Muscle layer of colon (tissue), 2 donors: Measurements from ENCODE around the gene CCDC39.
A peak's percentile ranks its signal among the peaks of the same experiment; 100 is the strongest.

Source experiments
- H3K27ac ChIP-seq: one replicate; pipeline ENCODE4 v1.7.0; 2013; ENCODE audit warnings: low read depth, mild to moderate bottlenecking, low read length, moderate library complexity
- H3K27me3 ChIP-seq, 2 donors: one replicate each; pipeline ENCODE4 v1.7.0; 2013; ENCODE audit warnings: low read length in 2 of 2, mild to moderate bottlenecking in 2 of 2; ENCODE audit not compliant: insufficient read depth in 2 of 2, control insufficient read depth in 1 of 2
- H3K36me3 ChIP-seq: one replicate; pipeline ENCODE4 v1.7.0; 2013; ENCODE audit warnings: mild to moderate bottlenecking, low read length; ENCODE audit not compliant: insufficient read depth
- H3K4me1 ChIP-seq: one replicate; pipeline ENCODE4 v1.7.0; 2013; ENCODE audit warnings: mild to moderate bottlenecking, low read length; ENCODE audit not compliant: insufficient read depth
- H3K4me3 ChIP-seq, 2 donors: one replicate each; pipeline ENCODE4 v1.7.0; 2013; ENCODE audit warnings: low read length in 2 of 2, low read depth in 1 of 2, mild to moderate bottlenecking in 1 of 2, moderate library complexity in 1 of 2
- H3K9ac ChIP-seq: one replicate; pipeline ENCODE4 v1.7.0; 2013; ENCODE audit warnings: low read length
- H3K9me3 ChIP-seq: one replicate; pipeline ENCODE4 v1.7.0; 2013; ENCODE audit warnings: mild to moderate bottlenecking, low read length
- donor health status: abdominal sarcoma.
- donor health status: Adenocarcinoma of cecum.

The CCDC39 gene

DNA sequence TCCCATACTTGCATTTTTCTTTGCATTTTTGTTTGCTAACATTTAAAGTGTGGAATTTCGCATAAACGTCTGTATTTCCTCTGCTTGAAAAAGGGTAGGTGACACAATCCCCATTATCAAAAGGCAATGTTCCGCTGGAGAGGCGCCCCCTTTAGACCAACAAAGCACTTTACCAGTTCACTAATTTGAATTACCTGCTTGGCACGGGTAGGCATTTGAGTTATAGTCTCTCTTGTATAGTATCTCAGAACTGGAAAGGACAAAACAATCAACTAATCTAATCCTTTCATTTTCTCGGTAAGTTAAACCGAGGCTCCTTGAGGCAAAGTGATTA, 775 bp upstream of the CCDC39 start:
- Histone ChIP-seq H3K9ac (no peak overlapping the region), H3K27ac (no peak overlapping the region), H3K9me3 (no peaks in the 10 kb centered on the region), H3K4me3 (peak overlapping the region; percentile 53 to 57), H3K4me1 (peaks cover 8% of the 10 kb centered on the region), H3K36me3 (no peaks in the 10 kb centered on the region), H3K27me3 (peaks cover 11 to 16% of the 10 kb centered on the region in 2 donors)

DNA sequence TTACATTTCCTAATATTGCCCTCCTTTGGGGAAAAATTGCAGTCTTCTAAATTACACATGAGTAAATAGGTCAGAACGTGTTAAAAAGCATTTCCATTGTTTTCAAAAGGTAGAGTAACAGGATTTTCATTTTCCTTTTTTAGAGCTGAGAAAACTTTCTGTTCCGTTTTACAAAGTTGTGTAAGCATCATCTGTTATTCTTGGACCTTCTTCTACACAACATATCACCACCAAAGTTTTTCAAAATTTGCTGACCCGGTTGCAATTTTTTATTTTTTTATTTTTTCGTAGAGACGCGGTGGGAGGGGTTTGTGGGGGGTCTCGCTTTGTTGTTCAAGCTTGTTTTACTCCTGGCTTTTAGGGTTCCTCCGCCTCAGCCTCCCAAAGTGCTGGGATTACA, 1.1 kb downstream of the CCDC39 start:
- Histone ChIP-seq H3K9me3 (no peaks in the 10 kb centered on the region), H3K4me3 (no peak overlapping the region), H3K27me3 (peaks cover 11 to 16% of the 10 kb centered on the region in 2 donors), H3K36me3 (no peaks in the 10 kb centered on the region), H3K4me1 (peaks cover 8% of the 10 kb centered on the region), H3K27ac (no peak overlapping the region), H3K9ac (no peak overlapping the region)

DNA sequence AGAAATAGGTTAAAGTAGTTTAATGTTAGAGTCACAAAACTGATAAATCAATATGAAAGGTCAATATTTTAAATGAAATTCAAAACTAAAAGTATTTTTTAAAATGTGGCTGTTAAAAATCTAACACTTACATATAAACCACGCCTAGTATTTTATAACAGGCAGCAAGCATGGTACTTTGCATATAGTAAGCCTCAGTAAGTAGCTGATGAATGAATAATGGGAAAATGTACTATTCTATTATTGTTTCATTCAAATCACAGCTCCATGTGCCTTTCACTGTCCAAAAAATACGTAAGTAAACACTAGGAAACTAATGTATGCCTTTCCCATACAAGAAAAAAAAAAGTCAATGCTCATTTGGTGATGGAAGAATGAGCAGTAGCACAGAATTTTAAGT, 17.8 kb downstream of the CCDC39 start:
- Histone ChIP-seq H3K9me3 (no peaks in the 10 kb centered on the region), H3K27me3 (no peaks in the 10 kb centered on the region), H3K27ac (no peak overlapping the region), H3K4me1 (no peaks in the 10 kb centered on the region), H3K4me3 (no peak overlapping the region), H3K9ac (no peak overlapping the region), H3K36me3 (no peaks in the 10 kb centered on the region)

DNA sequence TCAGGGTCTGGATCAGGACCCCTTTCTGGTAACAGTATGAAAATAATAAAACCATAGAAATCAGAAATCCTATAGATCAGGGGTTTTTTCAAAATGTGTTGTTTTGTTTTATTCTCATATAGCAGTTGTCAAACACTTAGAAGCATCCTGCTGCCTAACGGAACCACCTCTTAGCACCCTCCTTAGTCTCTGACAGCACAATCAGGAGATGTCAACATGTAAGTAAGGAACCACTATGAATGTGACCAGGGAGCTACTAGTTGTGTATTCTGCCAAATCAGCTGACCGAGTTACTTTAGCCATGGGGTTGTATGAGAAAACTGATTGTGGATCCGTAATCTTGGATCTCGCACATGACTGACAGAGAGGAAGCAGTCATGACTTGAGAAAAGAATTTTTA, 22.2 kb downstream of the CCDC39 start:
- Histone ChIP-seq H3K27ac (no peak overlapping the region), H3K36me3 (no peaks in the 10 kb centered on the region), H3K9me3 (no peaks in the 10 kb centered on the region), H3K9ac (no peak overlapping the region), H3K4me1 (no peaks in the 10 kb centered on the region), H3K4me3 (no peak overlapping the region), H3K27me3 (no peaks in the 10 kb centered on the region)

DNA sequence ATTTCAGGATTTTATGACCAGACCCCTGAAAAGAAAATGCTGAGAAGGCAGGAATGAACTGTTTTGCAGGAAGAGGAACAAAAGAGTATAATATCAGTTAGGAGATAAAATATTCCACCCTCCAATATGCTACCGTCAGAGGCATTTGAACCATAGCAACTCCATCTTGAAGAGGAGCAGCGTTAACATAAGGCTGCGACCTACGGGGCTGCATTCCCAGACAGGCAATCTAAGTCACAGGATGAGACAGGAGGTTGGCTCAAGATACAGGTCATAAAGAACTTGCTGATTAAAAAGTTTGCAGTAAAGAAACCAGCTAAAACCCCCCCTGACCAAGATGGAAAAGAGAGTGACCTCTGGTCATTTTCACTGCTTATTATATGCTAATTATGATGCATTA, 22.9 kb downstream of the CCDC39 start:
- Histone ChIP-seq H3K27ac (no peak overlapping the region), H3K9me3 (no peaks in the 10 kb centered on the region), H3K27me3 (no peaks in the 10 kb centered on the region), H3K4me1 (no peaks in the 10 kb centered on the region), H3K36me3 (no peaks in the 10 kb centered on the region), H3K9ac (no peak overlapping the region), H3K4me3 (no peak overlapping the region)

DNA sequence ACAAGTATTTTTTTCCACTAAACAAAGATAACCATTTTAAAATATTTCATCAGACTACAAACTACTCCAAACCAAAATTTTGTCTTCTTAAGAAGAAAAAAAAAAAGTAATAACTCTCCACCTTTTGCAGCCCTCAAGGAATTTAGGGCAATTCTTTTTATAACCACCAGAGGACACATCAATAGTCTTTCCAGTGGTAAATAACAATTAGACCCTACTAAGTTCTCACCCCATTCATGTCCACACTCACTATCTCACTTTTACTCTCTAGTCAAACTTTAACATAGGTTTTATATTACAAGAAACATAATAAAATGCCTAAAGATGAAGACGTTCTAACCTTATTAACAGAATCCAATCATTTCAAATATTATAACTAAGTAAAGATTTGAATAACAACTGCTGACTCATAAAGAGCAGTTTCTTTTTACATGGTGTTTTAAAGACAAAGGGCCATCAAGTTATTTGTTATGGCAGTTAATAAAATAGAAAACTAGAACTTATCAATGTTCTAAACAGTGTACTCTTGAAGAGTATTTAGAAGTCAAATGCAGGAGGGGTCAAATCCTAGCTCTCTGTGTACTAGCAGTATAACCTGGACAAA, 33.0 kb downstream of the CCDC39 start:
- H3K36me3 ChIP-seq: no peaks in the 10 kb centered on the region
- no peak overlapping the region for H3K4me3 ChIP-seq
- no peaks in the 10 kb centered on the region for H3K9me3 ChIP-seq
- no peaks in the 10 kb centered on the region for H3K27me3 ChIP-seq
- no peak overlapping the region for H3K27ac ChIP-seq
- H3K4me1 ChIP-seq: no peaks in the 10 kb centered on the region
- no peak overlapping the region for H3K9ac ChIP-seq

DNA sequence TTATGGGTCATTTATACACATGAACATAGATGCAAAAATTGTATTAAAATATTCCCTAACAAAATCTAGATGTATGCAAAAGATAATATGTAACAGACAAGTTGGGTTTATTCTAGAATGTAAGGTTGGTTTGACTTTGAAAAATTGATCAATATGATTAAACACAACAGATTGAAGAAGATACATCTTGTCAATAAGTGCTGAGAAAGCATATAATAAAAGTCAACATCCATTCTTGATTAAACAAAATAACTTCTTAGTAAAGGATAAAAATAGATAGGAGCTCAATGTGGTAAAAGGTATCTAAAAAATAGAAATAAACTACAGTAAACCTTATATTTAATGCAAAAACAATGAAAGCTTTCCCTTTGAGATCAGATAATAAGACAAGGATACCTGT, 38.3 kb downstream of the CCDC39 start:
- H3K4me3 ChIP-seq: no peak overlapping the region
- no peaks in the 10 kb centered on the region for H3K4me1 ChIP-seq
- no peaks in the 10 kb centered on the region for H3K27me3 ChIP-seq
- no peak overlapping the region for H3K9ac ChIP-seq
- no peak overlapping the region for H3K27ac ChIP-seq
- no peaks in the 10 kb centered on the region for H3K36me3 ChIP-seq
- no peaks in the 10 kb centered on the region for H3K9me3 ChIP-seq

DNA sequence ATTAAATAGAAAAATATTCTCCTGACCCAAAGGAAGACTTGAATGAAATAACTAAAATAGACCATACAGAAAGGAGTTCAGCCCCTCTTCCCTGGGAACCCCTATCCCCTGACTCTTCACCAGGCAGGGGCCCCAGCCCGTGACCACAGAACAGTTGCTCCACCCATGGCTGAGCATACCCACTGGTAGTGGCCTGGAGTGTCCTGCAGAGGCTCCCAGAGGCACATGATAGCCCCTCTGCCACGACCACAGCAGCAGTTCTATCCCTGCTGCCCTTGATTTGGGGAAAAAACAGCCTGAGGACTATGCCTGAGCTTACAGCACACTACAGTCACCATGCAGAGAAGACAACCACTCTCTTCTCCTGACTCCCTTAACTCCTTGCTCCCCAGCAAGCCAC, 45.6 kb downstream of the CCDC39 start:
- Histone ChIP-seq H3K4me1 (no peaks in the 10 kb centered on the region), H3K27ac (no peak overlapping the region), H3K27me3 (peaks cover 0 to 5% of the 10 kb centered on the region in 2 donors), H3K9ac (no peak overlapping the region), H3K36me3 (no peaks in the 10 kb centered on the region), H3K9me3 (no peaks in the 10 kb centered on the region), H3K4me3 (no peak overlapping the region)

DNA sequence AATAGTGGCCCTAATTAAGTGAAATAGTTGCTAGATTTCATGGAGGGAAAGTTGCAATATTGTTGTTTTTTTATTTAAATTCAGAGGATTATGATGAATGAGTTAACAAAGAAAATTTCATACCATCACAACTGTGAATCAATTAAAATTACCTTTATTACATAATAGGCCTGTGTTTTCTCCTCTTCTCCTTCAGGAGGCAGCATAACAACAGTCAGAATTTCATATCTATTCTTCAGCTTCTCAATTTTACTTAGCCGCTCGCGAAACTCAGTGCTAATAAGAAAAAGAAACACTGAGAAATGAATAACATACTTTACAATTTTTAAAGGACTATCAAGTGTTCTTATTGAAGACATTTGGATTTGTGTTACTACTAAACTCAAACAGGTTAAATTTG, 48.0 kb downstream of the CCDC39 start:
- Histone ChIP-seq H3K9ac (no peak overlapping the region), H3K4me3 (no peak overlapping the region), H3K36me3 (no peaks in the 10 kb centered on the region), H3K27ac (no peak overlapping the region), H3K4me1 (no peaks in the 10 kb centered on the region), H3K9me3 (no peaks in the 10 kb centered on the region), H3K27me3 (peaks cover 0 to 5% of the 10 kb centered on the region in 2 donors)

DNA sequence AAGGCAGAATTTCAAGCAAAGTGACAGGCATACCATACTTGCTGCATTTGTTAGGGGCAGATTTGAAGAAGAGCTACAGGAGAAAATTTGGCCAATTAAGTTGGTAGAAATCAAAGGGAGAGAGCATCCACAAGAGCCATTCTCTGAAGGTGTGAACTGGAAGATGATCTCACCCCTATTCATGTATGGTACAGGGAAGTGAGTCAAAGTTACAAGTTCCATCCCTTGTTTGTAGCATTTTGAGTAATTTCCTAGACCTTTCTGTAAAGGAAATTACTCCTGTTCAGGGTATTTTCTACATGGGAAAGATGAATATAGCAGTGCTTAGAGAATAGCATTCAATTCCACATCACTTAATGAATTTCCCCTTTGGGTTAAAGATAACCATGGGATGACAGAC, 48.9 kb downstream of the CCDC39 start:
- Histone ChIP-seq H3K9me3 (no peaks in the 10 kb centered on the region), H3K36me3 (no peaks in the 10 kb centered on the region), H3K4me3 (no peak overlapping the region), H3K27ac (no peak overlapping the region), H3K4me1 (no peaks in the 10 kb centered on the region), H3K27me3 (peaks cover 0 to 5% of the 10 kb centered on the region in 2 donors), H3K9ac (no peak overlapping the region)

DNA sequence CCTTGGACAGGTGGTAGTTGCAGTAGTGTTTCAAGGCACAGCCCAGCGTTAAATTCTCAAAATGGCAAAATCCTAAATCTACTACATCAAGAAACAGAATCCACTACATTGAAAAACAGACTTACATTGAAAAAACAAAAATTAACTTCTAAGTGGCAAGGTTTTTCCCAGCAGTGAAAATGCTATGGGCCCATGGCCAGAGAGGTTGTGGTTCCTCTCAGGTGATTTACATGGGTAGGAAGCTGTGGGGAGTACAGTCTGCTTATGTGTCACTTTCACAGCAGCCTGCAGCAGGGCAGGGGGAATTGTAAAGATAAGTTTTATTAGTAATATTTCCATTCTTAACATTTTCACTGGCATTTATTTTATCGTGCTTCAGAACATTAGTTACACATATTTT, 52.4 kb downstream of the CCDC39 start:
- H3K27ac ChIP-seq: no peak overlapping the region
- H3K4me3 ChIP-seq: no peak overlapping the region
- H3K4me1 ChIP-seq: no peaks in the 10 kb centered on the region
- no peaks in the 10 kb centered on the region for H3K27me3 ChIP-seq
- H3K9me3 ChIP-seq: no peaks in the 10 kb centered on the region
- H3K9ac ChIP-seq: no peak overlapping the region
- no peaks in the 10 kb centered on the region for H3K36me3 ChIP-seq

DNA sequence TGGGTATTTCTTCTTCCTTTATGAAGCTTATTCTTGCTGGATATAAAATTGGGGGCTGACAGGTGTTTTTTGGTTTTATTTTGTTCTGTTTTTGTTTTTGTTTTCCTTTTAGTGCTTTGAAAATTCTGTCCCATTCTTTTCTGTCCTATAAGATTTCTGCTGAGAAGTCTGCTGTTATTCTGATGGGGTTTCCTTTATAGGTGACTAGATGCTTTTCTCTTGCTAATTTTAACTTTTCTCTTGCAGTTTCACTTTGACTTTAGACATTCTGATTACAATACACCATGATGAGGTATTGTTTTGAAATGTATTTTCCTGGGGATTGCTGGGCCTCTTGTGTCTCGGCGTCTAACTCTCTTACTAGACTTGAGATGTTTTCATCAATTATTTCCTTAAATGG, 54.6 kb downstream of the CCDC39 start:
- Histone ChIP-seq H3K27ac (no peak overlapping the region), H3K4me3 (no peak overlapping the region), H3K4me1 (no peaks in the 10 kb centered on the region), H3K9ac (no peak overlapping the region), H3K36me3 (no peaks in the 10 kb centered on the region), H3K27me3 (no peaks in the 10 kb centered on the region), H3K9me3 (no peaks in the 10 kb centered on the region)
